Measurements from ENCODE around the gene ETV2.
"Not testable (repeated sequence)": the region's sequence is repeated elsewhere in the genome, so short reads cannot be mapped to it uniquely, and the experiment has no call there.

The ETV2 gene

GRCh38 chr19:35657904-35658700 is 16.6 kb downstream of the ETV2 start:
- DNase-seq (ENCODE audit: low spot score): no peak

GRCh38 chr19:35661995-35662340 is 20.4 kb downstream of the ETV2 start:
- DNase-seq (ENCODE audit: low spot score): no peak

- no peak for DNase-seq (ENCODE audit: low spot score)
These were observed 22.4 kb downstream of the ETV2 start for GRCh38 chr19:35663981-35664380.

DNA sequence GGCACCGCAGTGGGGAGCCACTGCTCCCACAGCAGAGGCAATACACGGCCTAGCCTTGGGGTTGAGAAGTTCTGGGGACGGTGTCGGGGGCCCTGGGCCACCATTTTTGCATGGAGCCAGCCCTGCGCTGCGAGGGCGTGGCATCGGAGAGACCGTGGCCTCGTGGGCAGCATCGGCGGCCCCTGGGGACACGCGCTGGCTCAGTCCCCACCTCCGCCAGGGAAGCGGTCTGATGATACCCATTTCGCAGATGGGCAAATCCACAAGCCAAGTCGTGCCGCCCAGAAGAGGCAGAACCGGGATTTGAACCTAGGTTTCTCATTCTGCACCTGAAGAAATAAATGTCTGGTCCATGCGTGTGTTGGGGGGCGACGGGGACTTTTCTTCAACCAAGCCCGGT is 23.6 kb downstream of the ETV2 start:
- DNase-seq (ENCODE audit: low spot score): no peak

DNA sequence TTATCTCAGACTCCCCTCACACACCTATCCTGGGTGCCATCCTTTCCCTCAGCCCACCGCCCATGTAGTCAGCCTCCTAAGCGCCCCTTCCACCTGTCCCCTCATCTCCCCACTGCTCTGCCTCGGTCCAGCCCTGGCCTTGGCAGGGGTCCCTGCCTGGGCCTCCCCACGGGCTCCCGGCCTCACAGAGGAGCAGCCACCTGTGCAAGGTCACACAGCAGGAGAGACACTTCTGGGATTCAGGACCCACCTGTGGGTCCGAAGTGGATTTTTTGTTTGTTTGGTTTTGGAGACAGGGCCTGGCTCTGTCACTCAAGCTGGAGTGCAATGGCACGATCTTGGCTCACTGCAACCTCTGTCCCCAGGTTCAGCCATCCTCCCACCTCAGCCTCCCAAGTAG is 24.1 kb downstream of the ETV2 start:
- no peak for DNase-seq (ENCODE audit: low spot score)

DNA sequence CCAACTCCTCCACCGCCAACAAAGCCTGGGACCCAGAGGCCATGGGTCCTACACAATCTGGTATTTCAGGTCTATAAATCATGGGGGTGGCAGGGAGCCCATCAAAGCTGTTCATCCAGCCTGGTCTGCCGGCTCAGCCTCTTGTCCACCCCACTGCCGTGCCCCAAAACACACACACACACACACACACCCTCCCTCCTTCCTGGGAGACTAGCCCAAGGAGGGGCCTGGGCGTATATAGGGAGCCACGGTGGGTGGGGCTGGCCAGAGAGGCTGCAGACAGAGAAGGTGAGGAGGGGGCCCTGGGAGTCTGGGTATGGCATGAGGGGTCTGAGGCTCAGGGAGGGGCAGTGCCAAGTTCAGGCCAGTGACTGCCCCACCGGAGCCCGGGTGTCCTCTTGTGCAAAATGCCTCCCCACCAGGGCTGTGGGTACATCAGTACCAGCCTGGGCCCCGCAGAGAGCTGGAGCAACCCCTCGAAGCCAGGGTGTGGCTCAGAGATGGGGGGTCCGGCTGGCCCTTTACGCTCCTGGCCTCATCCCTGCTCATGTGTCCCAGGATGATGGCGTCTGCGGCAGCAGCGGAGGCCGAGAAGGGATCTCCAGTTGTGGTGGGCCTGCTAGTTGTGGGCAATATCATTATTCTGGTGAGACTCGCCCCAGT is 24.8 kb downstream of the ETV2 start, which contains the start of gene UPK1A:
TSS of gene UPK1A (plus strand) at position 267 of the 663 bp plus-strand sequence. CDS start at position 563, 296 bp downstream.
- DNase-seq (ENCODE audit: low spot score): no peak

DNA sequence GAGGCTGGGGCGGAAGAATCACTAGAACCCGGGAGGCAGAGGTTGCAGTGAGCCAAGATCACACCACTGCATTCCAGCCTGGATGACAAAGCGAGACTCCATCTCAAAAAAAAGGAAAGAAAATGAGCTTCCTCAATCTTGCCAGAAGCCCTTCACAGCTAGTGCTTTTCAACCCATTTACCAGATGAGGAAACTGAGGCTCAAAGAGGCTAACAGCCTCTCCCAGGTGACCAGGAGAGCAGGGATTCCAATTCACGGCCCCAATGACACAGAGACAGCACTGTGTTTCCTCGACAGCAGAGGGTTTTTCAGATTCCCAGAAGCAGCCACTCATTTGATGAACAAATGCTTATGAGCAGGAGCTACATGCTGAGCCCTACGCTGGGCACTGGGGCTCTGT is 28.0 kb downstream of the ETV2 start:
- no peak for DNase-seq (ENCODE audit: low spot score)

DNA sequence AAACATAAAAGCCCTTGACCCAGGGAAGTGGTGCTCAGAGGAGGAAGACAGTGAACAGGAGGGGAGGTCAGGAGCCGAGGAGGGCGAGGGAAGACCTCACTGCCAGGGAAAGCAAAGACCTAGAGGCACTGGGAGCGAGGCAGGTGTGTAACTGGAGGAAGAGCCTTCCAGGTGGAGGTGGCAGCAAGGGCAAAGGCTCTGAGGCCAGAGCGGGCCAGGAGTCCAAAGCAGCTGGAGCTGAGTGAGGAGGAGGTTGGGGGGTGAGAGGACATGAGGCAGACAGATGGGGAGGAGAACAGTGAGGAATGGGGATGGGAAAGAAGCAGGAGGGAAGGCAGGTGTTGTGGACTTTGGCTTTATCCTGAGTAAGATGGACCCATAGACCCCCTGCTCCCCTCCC is 28.4 kb downstream of the ETV2 start:
- no peak for DNase-seq (ENCODE audit: low spot score)

DNA sequence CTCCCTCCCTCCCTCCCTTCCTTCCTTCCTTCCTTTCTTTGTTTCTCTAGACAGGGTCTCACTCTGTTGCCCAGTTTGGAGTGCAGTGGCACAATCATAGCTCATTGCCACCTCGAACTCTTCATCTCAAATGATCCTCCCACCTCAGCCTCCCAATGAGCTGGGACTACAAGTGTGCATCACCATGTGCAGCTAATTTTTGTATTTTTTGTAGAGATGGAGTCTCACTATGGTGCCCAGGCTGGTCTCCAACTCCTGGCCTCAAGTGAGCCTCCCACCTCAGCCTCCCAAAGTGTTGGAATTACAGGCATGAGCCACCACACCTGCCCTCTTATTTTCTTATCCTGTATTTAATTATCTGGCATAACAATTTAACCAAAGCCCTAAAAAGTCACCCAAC is 29.1 kb downstream of the ETV2 start:
- DNase-seq (ENCODE audit: low spot score): no peak

GRCh38 chr19:35671818-35672217 is 30.3 kb downstream of the ETV2 start:
- no peak for DNase-seq (ENCODE audit: low spot score)

DNA sequence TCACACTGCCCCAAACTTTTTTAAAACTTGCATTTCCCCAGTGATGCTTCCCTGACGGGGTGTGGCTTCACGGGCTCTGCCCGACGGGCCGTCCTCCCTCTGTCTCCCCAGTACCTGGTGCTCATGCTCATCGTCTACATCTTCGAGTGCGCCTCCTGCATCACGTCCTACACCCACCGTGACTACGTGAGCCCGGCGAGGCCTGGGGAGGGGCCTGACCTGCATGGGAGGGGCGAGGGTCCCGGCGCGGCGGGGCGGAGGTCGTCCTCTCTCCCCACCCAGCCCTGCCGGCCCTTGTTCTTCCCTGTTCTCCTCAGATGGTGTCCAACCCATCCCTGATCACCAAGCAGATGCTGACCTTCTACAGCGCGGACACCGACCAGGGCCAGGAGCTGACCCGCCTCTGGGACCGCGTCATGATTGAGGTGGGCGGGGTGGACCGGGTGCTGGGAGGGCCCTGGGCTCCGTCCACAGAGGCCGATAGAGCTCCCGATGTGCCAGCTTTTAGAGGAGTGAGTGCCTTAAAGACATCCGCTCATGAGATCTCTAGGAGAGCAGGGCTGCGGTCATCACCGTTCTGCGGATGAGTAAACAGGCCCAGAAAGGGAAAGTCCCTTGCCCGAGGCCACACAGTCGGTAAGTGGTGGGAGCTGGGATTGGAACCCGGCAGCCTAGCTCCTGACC is 31.7 kb downstream of the ETV2 start:
- DNase-seq (ENCODE audit: low spot score): peak; percentile 89

GRCh38 chr19:35675589-35676140 is 34.1 kb downstream of the ETV2 start:
- DNase-seq (ENCODE audit: low spot score): no peak

GRCh38 chr19:35689836-35690235 is 48.3 kb downstream of the ETV2 start:
- DNase-seq (ENCODE audit: low spot score): peak; percentile 32

DNA sequence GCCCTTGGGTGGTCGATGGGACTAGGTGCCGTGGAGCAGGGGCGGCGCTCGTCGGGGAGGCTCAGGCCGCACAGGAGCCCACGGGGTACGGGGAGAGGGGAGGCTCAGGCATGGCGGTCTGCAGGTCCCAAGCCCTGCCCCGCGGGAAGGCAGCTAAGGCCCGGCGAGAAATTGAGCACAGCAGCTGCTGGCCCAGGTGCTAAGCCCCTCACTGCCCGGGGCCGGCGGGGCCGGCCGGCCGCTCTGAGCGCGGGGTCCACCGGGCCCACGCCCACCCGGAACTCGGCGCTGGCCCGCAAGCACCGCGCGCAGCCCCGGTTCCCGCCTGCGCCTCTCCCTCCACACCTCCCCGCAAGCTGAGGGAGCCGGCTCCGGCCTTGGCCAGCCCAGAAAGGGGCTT is 49.6 kb downstream of the ETV2 start:
- not testable (repeated sequence) for DNase-seq (ENCODE audit: low spot score)

DNA sequence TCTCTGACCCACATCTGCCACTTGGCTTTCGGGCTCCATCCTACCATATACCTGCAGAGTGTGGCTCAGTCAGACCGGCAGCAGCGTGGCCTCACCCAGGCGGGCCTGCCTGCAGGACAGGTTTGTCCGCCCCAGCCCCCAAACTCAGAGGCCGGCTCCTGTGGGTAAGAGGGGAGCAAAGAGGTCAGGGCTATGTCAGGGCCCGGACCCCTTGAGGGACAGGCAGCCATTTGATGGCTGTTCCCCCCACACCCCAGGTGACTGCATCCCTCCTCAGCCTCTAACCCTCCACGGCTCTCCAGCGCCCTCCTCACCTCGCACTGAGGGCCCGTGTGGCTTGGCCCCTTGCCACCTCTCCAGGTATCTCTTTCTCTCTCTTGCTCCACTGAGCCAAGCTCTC is 50.5 kb downstream of the ETV2 start:
- no peak for DNase-seq (ENCODE audit: low spot score)

DNA sequence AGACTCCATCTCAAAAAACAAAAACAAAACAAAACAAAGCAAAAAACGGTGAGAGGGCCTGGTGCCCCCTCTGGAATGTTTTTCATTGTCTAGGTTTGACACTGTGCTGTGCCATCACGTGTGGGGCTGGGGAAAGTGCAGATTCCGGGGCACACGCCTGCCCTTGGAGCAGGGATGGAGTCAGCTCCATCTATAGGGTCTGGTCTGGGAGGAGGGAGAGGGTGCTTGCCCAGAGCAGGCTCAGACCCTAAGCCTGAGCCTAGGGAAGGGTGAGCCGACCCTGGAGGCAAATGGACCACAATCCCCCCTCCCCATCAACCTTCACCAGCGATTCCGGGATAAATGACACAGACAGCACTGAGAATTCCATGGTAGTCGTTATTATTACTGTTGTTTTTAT is 51.9 kb downstream of the ETV2 start:
- no peak for DNase-seq (ENCODE audit: low spot score)

DNA sequence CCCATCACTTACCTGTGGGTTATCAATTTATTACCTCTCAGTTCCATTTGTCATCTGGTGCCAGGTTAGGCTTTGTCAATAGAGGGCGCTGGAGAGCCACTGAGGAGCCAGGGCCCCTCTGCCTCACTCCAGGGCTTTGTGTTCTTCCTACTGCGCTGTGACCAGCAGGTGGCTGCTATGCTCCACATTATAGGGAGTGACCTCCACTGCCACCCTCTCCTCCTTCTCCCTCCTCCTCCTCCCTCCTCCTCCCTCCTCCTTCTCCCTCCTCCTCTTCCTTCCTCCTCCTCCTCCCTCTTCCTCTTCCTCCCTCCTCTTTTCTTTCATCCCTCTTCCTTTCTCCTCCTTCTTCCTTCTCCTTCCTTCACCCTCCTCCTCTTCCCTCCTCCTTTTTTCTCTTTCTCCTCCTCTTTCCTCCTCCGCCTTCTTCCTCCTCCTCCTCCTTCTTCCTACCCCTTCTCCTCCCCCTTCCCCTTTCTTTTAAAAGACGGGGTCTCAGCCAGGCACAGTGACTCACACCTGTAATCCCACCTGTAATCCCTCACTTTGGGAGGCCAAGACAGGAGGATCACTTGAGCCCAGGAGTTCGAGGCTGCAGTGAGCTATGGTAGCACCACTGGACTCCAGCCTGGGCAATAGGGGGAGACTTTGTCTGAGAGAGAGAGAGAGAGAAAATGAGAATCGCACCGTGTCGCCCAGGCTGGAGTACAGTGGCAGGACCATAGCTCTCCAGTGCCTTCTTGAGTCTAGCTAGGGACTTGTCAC is 52.5 kb downstream of the ETV2 start:
- DNase-seq (ENCODE audit: low spot score): peak; percentile 90
